Measurements from ENCODE around the gene IL2RA. TPM values are rescaled to one million over a fixed set of nuclear protein-coding genes. Genes with fewer than 3 reads are reported as not detected.

The IL2RA gene
- total RNA-seq, 4 donors from 2014 or later, result 0.42 to 2.2 (median 0.60) TPM; not detected in 1

GRCh38 chr10:6013413-6014192, 48.6 kb downstream of the IL2RA start:
- no peak for TF ChIP-seq POLR2A (IDR thresholded peaks at IDR 0.05)
- no peak for TF ChIP-seq EP300 (IDR thresholded peaks at IDR 0.05)
- TF ChIP-seq, protein P1, sequence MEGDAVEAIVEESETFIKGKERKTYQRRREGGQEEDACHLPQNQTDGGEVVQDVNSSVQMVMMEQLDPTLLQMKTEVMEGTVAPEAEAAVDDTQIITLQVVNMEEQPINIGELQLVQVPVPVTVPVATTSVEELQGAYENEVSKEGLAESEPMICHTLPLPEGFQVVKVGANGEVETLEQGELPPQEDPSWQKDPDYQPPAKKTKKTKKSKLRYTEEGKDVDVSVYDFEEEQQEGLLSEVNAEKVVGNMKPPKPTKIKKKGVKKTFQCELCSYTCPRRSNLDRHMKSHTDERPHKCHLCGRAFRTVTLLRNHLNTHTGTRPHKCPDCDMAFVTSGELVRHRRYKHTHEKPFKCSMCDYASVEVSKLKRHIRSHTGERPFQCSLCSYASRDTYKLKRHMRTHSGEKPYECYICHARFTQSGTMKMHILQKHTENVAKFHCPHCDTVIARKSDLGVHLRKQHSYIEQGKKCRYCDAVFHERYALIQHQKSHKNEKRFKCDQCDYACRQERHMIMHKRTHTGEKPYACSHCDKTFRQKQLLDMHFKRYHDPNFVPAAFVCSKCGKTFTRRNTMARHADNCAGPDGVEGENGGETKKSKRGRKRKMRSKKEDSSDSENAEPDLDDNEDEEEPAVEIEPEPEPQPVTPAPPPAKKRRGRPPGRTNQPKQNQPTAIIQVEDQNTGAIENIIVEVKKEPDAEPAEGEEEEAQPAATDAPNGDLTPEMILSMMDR (IDR thresholded peaks at IDR 0.05), result no peak
- Histone ChIP-seq H3K36me3 (no peaks in the 10 kb centered on the region), H3K27ac (no peak overlapping the region), H3K9me3 (no peaks in the 10 kb centered on the region), H3K4me3 (no peak overlapping the region), H3K27me3 (no peaks in the 10 kb centered on the region), H3K4me1 (peaks cover 0 to 11% (median 0%) of the 10 kb centered on the region in 4 donors)
- WGBS, 2 donors, result 83 to 85% methylated on average over 17 of the region's 17 CpGs
- DNase-seq (ENCODE audit: low spot score in 2 of 2), result no peak

DNA sequence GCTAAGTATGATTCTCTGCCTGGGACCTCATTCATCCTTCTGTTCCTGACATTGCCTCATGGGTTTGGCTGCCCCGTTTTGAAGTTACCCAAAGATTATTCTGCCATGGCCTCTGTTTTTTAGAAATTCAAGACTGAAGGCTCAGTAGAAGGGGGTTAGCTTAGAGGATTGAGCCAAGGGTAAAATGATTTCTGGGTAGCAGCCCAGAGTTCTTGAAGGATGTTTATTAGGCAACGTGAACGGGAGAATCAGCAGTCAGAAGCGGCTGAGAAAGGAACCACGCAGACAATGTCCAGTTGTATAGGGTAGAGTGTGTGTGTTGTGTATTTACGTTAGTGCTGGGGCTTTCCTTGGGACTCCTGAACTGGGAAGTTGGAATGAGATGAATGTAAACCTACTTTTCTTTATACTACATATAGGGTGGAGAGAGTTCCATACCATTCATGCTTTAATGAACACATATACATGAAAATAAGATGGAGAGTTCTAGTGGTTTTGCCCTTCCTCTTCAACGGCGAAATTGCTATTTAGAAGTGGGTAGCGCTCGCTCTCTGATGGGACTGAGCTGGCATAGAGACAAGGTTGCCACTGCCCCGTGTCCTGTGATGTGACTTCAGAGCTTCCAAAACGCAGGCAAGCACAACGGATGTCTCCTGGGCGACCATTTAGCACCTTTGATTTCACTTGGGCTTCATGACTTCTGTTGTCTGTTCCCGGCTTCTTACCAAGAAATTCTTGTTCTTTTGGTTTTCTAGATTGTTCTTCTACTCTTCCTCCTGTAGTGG, 49.9 kb downstream of the IL2RA start:
- no peaks in the 10 kb centered on the region for H3K36me3 ChIP-seq
- DNase-seq (ENCODE audit: low spot score in 2 of 2), result no peak
- H3K9me3 ChIP-seq, result peaks cover 0 to 5% (median 0%) of the 10 kb centered on the region in 4 donors
- no peak overlapping the region for H3K4me3 ChIP-seq
- no peak for TF ChIP-seq EP300 (IDR thresholded peaks at IDR 0.05)
- TF ChIP-seq, protein P1 (IDR thresholded peaks at IDR 0.05), result no peak
- TF ChIP-seq POLR2A (IDR thresholded peaks at IDR 0.05), result no peak
- H3K27ac ChIP-seq, result no peak overlapping the region
- 86 to 87% methylated on average over 15 of the region's 15 CpGs for WGBS, 2 donors
- H3K4me1 ChIP-seq, result peaks cover 0 to 3% (median 0%) of the 10 kb centered on the region in 4 donors
- no peaks in the 10 kb centered on the region for H3K27me3 ChIP-seq

DNA sequence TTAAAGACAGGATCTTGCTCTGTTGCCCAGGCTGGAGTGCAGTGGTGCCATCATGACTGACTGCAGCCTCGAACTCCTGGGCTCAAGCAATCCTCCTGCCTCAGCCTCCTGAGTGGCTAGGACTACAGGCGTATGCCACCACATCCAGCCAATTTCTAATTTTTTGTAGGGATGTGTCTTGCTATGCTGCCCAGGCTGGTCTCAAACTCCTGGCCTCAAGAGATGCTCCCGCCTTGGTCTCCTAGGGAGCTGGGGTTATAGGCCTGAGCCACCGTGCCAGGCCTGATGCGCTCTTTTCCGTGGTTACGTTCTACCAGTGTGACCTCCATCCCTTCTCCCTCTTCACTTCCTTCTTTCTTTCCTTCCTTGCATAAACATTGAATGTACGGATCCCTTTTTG, 50.6 kb downstream of the IL2RA start:
- Histone ChIP-seq H3K4me1 (peaks cover 0 to 3% (median 0%) of the 10 kb centered on the region in 4 donors), H3K27me3 (no peaks in the 10 kb centered on the region), H3K4me3 (no peak overlapping the region), H3K27ac (no peak overlapping the region), H3K36me3 (no peaks in the 10 kb centered on the region), H3K9me3 (peaks cover 0 to 8% (median 0%) of the 10 kb centered on the region in 4 donors)
- 93% methylated on average over 8 of the region's 8 CpGs for WGBS, 2 donors
- TF ChIP-seq, protein P1 (IDR thresholded peaks at IDR 0.05), result no peak
- TF ChIP-seq POLR2A (IDR thresholded peaks at IDR 0.05), result no peak
- no peak for TF ChIP-seq EP300 (IDR thresholded peaks at IDR 0.05)
- DNase-seq (ENCODE audit: low spot score in 2 of 2), result no peak

GRCh38 chr10:6010569-6010968, 51.6 kb downstream of the IL2RA start:
- TF ChIP-seq POLR2A (IDR thresholded peaks at IDR 0.05), result no peak
- no peak for TF ChIP-seq EP300 (IDR thresholded peaks at IDR 0.05)
- TF ChIP-seq, protein P1 (IDR thresholded peaks at IDR 0.05), result no peak
- peaks cover 0 to 8% (median 0%) of the 10 kb centered on the region in 4 donors for H3K9me3 ChIP-seq
- DNase-seq (ENCODE audit: low spot score in 2 of 2), result no peak
- WGBS, 2 donors, result 89 to 91% methylated on average over 3 of the region's 3 CpGs
- H3K4me3 ChIP-seq, result no peak overlapping the region
- peaks cover 0 to 3% (median 0%) of the 10 kb centered on the region in 4 donors for H3K4me1 ChIP-seq
- no peak overlapping the region for H3K27ac ChIP-seq
- no peaks in the 10 kb centered on the region for H3K36me3 ChIP-seq
- H3K27me3 ChIP-seq, result no peaks in the 10 kb centered on the region

DNA sequence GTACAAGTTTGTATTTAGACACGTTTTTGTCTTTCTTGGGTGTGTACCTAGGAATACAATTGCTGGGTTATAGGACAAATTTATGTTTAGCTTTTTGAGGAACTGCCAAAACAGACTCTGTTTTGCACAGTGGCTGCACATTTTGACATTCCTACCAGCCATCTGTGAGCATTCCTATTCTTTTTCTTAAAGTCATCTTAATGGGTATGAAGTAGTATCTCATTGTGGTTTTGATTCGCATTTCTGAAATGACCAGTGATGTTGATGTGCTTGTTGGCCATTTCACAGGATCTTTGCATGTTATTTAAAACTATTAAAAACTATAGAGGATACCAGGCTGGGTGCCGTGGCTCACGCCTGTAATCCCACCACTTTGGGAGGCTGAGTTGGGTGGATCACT, 52.2 kb downstream of the IL2RA start:
- Histone ChIP-seq H3K27me3 (no peaks in the 10 kb centered on the region), H3K36me3 (no peaks in the 10 kb centered on the region), H3K27ac (no peak overlapping the region), H3K4me1 (peaks cover 0 to 3% (median 0%) of the 10 kb centered on the region in 4 donors), H3K4me3 (no peak overlapping the region), H3K9me3 (peaks cover 0 to 8% (median 0%) of the 10 kb centered on the region in 4 donors)
- TF ChIP-seq, protein P1 (IDR thresholded peaks at IDR 0.05), result no peak
- 84 to 85% methylated on average over 4 of the region's 4 CpGs for WGBS, 2 donors
- DNase-seq (ENCODE audit: low spot score in 2 of 2), result no peak
